SK-N-MC (cell line): ENCODE results near the gene APELA.

Source experiments
- EZH2 ChIP-seq: fragments of 200-600 bp; sonication (generic); IDR thresholded peaks from one replicate; pipeline ENCODE4 v1.6.1; 2017; ENCODE audit warnings: antibody characterized with exemption
- POLR2AphosphoS5 ChIP-seq: IDR thresholded peaks from 2 replicates; pipeline ENCODE4 v1.6.1; 2012; ENCODE audit warnings: mild to moderate bottlenecking, low read depth, low read length, borderline replicate concordance

GRCh38 chr4:164930647-164931046 is 53.7 kb downstream of the APELA start:
- TF ChIP-seq POLR2AphosphoS5 = no peak
- TF ChIP-seq EZH2 = no peak
